ENCODE measurements around the gene PITPNM2.

PITPNM2 gene

GRCh38 chr12:123102781-123103503 lies 47.9 kb downstream of the PITPNM2 start:
- CTCF ChIA-PET = interaction anchor here (0.8 to 1.8 kb wide), 5 partner anchors 8 to 58 kb away, joined by 3 to 4 read pairs (median 3); no protein-coding TSS in a partner anchor
- no peak for DNase-seq (ENCODE audit: extremely low spot score)
- POLR2A ChIA-PET = no interaction called here
- TF ChIP-seq CTCF (IDR thresholded peaks at IDR 0.05; ENCODE audit: control extremely low read depth, extremely low read depth, low read depth, missing control alignments) = no peak

GRCh38 chr12:123102366-123102765 lies 48.5 kb downstream of the PITPNM2 start:
- no peak for DNase-seq (ENCODE audit: extremely low spot score)
- ChIA-PET CTCF (interaction anchor here (0.8 to 1.8 kb wide), 6 partner anchors 8 to 57 kb away, joined by 3 to 4 read pairs (median 3); no protein-coding TSS in a partner anchor), POLR2A (no interaction called here)
- no peak for TF ChIP-seq CTCF (IDR thresholded peaks at IDR 0.05; ENCODE audit: control extremely low read depth, extremely low read depth, low read depth, missing control alignments)

- no peak for TF ChIP-seq CTCF (IDR thresholded peaks at IDR 0.05; ENCODE audit: control extremely low read depth, extremely low read depth, low read depth, missing control alignments)
- POLR2A ChIA-PET = no interaction called here
- DNase-seq (ENCODE audit: extremely low spot score) = no peak
These were observed 49.4 kb downstream of the PITPNM2 start for GRCh38 chr12:123101526-123101925.

More at GRCh38 chr12:123101526-123101925, 49.4 kb downstream of the PITPNM2 start:
- CTCF ChIA-PET = interaction anchor here (1.3 to 1.4 kb wide), 2 partner anchors 9 kb away, joined by 3 to 4 read pairs; no protein-coding TSS in a partner anchor

All from GM10248 (cell line).